ENCODE measurements around the gene GRIN1.

GRCh38 chr9:137194909-137195308 lies 56.0 kb downstream of the GRIN1 start:
- TF ChIP-seq CTCF (conservative IDR thresholded peaks at IDR 0.05; ENCODE audit: low read depth, low read length) = no peak
- TF ChIP-seq EZH2 (IDR thresholded peaks at IDR 0.05; ENCODE audit: borderline replicate concordance, low read depth, low read length, poor library complexity, severe bottlenecking) = no peak

Measured in A673 (cell line).